PC-9 (cell line): ENCODE results near the gene DENND1A.
"Not testable (repeated sequence)": the region's sequence is repeated elsewhere in the genome, so short reads cannot be mapped to it uniquely, and the experiment has no call there.

Experiments
- EZH2 ChIP-seq: fragments of 200-600 bp; sonication (generic); IDR thresholded peaks from 2 replicates; pipeline ENCODE4 v1.8.0; 2017; ENCODE audit warnings: antibody characterized with exemption, low read depth
- TF ChIP-seq, protein P1 (sequence below): fragments of 200-600 bp; sonication (generic); conservative IDR thresholded peaks from 2 replicates; pipeline ENCODE4 v1.6.1; 2017; ENCODE audit warnings: mixed run types, antibody characterized with exemption, mild to moderate bottlenecking, moderate library complexity

DNA sequence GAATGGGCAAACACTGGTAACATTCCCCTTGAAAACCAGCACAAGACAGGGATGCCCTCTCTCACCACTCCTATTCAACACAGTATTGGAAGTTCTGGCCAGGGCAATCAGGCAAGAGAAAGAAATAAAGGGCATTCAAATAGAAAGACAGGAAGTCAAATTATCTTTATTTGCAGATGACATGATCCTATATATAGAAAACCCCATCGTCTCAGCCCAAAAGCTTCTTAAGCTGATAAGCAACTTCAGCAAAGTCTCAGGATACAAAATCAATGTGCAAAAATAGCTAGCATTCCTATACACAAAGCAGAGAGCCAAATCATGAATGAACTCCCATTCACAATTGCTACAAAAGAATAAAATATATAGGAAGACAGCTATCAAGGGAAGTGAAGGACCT is 501.5 kb downstream of the DENND1A start:
- TF ChIP-seq, protein P1, sequence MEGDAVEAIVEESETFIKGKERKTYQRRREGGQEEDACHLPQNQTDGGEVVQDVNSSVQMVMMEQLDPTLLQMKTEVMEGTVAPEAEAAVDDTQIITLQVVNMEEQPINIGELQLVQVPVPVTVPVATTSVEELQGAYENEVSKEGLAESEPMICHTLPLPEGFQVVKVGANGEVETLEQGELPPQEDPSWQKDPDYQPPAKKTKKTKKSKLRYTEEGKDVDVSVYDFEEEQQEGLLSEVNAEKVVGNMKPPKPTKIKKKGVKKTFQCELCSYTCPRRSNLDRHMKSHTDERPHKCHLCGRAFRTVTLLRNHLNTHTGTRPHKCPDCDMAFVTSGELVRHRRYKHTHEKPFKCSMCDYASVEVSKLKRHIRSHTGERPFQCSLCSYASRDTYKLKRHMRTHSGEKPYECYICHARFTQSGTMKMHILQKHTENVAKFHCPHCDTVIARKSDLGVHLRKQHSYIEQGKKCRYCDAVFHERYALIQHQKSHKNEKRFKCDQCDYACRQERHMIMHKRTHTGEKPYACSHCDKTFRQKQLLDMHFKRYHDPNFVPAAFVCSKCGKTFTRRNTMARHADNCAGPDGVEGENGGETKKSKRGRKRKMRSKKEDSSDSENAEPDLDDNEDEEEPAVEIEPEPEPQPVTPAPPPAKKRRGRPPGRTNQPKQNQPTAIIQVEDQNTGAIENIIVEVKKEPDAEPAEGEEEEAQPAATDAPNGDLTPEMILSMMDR = not testable (repeated sequence)
- TF ChIP-seq EZH2 = not testable (repeated sequence)
